ENCODE results near the gene FLCN. TPM values are rescaled to one million over a fixed set of nuclear protein-coding genes. Genes with fewer than 3 reads are reported as not detected.

FLCN gene
- total and polyA plus RNA-seq, 2 of the 13 experiments (the other 11 are each of a cell fraction or from before 2014, with no cell fraction given): 16.6 to 24.9 TPM

DNA sequence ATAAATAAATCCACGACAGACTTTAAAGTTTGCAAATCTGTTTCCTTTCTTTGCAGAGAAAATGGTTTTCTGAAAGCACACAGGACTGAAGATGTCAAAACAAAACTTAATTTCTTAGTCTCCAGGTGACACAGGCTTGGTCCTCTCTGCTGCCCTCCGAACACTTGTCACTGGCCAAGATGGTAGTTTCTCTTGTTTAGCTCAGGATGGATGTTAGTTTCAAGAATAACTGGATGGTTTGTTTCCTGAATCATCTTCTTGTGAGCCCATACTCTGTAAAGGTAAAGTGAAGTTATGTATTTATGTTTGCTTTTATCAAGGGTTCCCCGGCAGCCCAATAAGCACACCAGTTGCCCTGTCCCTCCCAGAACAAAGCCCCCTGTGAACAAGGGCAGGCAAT lies 9.9 kb upstream of the FLCN start (continued):
- TF ChIP-seq, protein P1, sequence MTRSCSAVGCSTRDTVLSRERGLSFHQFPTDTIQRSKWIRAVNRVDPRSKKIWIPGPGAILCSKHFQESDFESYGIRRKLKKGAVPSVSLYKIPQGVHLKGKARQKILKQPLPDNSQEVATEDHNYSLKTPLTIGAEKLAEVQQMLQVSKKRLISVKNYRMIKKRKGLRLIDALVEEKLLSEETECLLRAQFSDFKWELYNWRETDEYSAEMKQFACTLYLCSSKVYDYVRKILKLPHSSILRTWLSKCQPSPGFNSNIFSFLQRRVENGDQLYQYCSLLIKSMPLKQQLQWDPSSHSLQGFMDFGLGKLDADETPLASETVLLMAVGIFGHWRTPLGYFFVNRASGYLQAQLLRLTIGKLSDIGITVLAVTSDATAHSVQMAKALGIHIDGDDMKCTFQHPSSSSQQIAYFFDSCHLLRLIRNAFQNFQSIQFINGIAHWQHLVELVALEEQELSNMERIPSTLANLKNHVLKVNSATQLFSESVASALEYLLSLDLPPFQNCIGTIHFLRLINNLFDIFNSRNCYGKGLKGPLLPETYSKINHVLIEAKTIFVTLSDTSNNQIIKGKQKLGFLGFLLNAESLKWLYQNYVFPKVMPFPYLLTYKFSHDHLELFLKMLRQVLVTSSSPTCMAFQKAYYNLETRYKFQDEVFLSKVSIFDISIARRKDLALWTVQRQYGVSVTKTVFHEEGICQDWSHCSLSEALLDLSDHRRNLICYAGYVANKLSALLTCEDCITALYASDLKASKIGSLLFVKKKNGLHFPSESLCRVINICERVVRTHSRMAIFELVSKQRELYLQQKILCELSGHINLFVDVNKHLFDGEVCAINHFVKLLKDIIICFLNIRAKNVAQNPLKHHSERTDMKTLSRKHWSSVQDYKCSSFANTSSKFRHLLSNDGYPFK (CRISPR knock-in tag; IDR thresholded peaks at IDR 0.05; ENCODE audit: borderline replicate concordance): no peak
- TF ChIP-seq ZNF234 (CRISPR knock-in tag; conservative IDR thresholded peaks at IDR 0.05) (no peak), TBP (CRISPR knock-in tag; IDR thresholded peaks at IDR 0.05) (no peak)
- TF ChIP-seq, protein P2, sequence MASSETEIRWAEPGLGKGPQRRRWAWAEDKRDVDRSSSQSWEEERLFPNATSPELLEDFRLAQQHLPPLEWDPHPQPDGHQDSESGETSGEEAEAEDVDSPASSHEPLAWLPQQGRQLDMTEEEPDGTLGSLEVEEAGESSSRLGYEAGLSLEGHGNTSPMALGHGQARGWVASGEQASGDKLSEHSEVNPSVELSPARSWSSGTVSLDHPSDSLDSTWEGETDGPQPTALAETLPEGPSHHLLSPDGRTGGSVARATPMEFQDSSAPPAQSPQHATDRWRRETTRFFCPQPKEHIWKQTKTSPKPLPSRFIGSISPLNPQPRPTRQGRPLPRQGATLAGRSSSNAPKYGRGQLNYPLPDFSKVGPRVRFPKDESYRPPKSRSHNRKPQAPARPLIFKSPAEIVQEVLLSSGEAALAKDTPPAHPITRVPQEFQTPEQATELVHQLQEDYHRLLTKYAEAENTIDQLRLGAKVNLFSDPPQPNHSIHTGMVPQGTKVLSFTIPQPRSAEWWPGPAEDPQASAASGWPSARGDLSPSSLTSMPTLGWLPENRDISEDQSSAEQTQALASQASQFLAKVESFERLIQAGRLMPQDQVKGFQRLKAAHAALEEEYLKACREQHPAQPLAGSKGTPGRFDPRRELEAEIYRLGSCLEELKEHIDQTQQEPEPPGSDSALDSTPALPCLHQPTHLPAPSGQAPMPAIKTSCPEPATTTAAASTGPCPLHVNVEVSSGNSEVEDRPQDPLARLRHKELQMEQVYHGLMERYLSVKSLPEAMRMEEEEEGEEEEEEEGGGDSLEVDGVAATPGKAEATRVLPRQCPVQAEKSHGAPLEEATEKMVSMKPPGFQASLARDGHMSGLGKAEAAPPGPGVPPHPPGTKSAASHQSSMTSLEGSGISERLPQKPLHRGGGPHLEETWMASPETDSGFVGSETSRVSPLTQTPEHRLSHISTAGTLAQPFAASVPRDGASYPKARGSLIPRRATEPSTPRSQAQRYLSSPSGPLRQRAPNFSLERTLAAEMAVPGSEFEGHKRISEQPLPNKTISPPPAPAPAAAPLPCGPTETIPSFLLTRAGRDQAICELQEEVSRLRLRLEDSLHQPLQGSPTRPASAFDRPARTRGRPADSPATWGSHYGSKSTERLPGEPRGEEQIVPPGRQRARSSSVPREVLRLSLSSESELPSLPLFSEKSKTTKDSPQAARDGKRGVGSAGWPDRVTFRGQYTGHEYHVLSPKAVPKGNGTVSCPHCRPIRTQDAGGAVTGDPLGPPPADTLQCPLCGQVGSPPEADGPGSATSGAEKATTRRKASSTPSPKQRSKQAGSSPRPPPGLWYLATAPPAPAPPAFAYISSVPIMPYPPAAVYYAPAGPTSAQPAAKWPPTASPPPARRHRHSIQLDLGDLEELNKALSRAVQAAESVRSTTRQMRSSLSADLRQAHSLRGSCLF (CRISPR knock-in tag; IDR thresholded peaks at IDR 0.05; ENCODE audit: borderline replicate concordance): no peak

DNA sequence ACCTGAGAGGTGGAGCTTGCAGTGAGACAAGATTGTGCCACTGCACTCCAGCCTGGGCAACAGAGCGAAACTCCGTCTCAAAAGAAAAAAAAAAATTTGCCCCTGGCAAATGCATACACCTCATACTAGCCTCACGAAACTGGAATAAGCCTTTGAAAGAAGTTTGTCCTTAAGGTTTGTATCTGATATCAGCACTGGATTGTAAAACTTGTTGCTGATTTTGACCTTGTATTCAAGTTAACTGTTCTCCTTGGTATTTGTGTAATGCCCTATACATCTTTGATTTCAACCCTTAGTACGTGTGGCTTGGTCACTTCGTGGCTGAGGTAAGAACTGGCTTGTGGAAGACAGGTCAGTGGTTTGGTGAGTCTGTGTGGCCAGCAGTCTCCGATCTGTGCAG lies 6.2 kb upstream of the FLCN start:
- Histone ChIP-seq H3K27ac (ENCODE audit: extremely low read length, insufficient read depth, low read length) (no peak overlapping the region), H3K4me1 (ENCODE audit: insufficient read depth, low read length) (peaks cover 6% of the 10 kb centered on the region), H3K27me3 (ENCODE audit: control insufficient read depth in 1 of 2, insufficient read depth in 2 of 2, low read length in 2 of 2) (no peaks in the 10 kb centered on the region), H3K4me3 (replicated peaks in 1 of 3; ENCODE audit: insufficient read depth in 1 of 3, low read depth in 2 of 3, low read length in 3 of 3) (no peak overlapping the region), H4K20me1 (ENCODE audit: insufficient read depth, low read length) (no peaks in the 10 kb centered on the region), H2AFZ (ENCODE audit: low read length) (no peak overlapping the region), H3K79me2 (ENCODE audit: insufficient read depth, low read length) (no peaks in the 10 kb centered on the region), H3K4me2 (ENCODE audit: low read depth, low read length) (no peak overlapping the region), H3K36me3 (replicated peaks in 1 of 2; ENCODE audit: control insufficient read depth in 1 of 2, insufficient read depth in 2 of 2, low read length in 2 of 2) (peaks cover 2 to 21% of the 10 kb centered on the region in 2 experiments; a peak in 3 of 5 replicates), H3K9ac (ENCODE audit: insufficient read depth, low read depth, low read length) (no peak overlapping the region), H3K9me3 (ENCODE audit: low read length) (no peaks in the 10 kb centered on the region)
- ChIA-PET POLR2A (no interaction called here), CTCF (ENCODE audit: low intra/inter-chr PET ratio, low total read pairs) (no interaction called here)
- no peak for FAIRE-seq
- no TSS peak for BruUV-seq (replicated peaks)
- ATAC-seq: no peak
- intact Hi-C loops (cut with micrococcal nuclease; ENCODE audit: unreplicated experiment) (no loop called here), in situ Hi-C loops (cut with HindIII; ENCODE audit: extremely low pct_ligation_motif_present, low pct_unique_long_range_greater_than_20kb) (no loop called here)
- no peak for DNase-seq (ENCODE audit: low spot score)
- 93% methylated on average over 6 of the region's 6 CpGs for WGBS (ENCODE audit: low lambda C conversion rate)
- no peak for TF ChIP-seq ZNF101 (CRISPR knock-in tag; IDR thresholded peaks at IDR 0.05; ENCODE audit: borderline replicate concordance, low read depth)
- no peak for TF ChIP-seq KLF15 (CRISPR knock-in tag; IDR thresholded peaks at IDR 0.05; ENCODE audit: borderline replicate concordance)
- TF ChIP-seq, protein P3, sequence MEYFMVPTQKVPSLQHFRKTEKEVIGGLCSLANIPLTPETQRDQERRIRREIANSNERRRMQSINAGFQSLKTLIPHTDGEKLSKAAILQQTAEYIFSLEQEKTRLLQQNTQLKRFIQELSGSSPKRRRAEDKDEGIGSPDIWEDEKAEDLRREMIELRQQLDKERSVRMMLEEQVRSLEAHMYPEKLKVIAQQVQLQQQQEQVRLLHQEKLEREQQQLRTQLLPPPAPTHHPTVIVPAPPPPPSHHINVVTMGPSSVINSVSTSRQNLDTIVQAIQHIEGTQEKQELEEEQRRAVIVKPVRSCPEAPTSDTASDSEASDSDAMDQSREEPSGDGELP (IDR thresholded peaks at IDR 0.05; ENCODE audit: borderline replicate concordance, low read depth): no peak
- no peak for TF ChIP-seq JUN (CRISPR knock-in tag; IDR thresholded peaks at IDR 0.05)
- no peak for TF ChIP-seq SALL1 (CRISPR knock-in tag; IDR thresholded peaks at IDR 0.05)
